GM21619 (cell line): ENCODE data around the gene NPY4R2.
"Not testable (repeated sequence)": the region's sequence is repeated elsewhere in the genome, so short reads cannot be mapped to it uniquely, and the experiment has no call there.

Experiments
- ATAC-seq: cut with Tn5 transposase; IDR thresholded peaks from one replicate; pipeline ENCODE4 v1.9.1; 2021; ENCODE audit not compliant: unreplicated experiment

NPY4R2 gene

GRCh38 chr10:47918475-47918874 lies at the start of gene NPY4R2:
Gene NPY4R2 (plus strand): TSS chr10:47918662. CDS start chr10:47921988, 3,326 bp downstream.
- ATAC-seq, result not testable (repeated sequence)

DNA sequence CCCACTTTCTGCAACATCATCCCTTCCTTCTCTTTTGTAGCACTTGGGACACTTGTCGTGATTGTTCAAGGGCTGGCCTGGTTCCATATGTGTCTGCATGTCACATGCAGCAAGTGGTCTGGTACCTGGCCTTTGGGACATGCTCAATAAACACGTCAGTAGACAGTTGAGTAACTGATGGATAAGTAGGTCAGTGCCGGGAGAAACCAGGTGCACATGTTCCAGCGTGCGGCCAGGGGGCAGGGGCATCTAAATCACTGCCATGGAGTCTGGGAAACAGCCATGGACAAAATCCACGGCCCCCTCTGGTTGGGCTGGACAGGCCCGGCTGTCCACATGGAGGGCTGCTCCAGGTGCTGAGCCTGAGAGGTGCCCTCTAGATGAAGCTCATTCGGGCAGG lies 47.6 kb upstream of the NPY4R2 start:
- not testable (repeated sequence) for ATAC-seq

GRCh38 chr10:47871485-47872180 lies 46.8 kb upstream of the NPY4R2 start:
- not testable (repeated sequence) for ATAC-seq

DNA sequence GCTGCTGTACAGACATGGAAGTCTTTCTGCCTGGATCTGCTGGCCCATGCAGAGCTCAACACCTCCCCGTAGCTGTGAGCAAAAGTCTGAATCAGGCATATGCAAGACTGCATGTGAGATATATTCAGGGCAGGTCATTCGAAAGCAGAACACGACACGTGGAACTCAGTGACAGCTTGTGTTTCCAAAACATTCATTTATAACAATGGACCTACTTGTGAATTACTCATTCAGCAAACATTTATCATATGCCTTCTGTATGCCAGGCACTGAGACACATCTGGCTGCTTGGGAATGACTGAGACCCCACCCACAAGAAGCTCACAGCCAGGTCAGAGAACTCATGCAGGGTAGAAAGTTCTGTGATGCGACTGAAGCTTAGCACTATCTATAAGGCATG lies 46.2 kb upstream of the NPY4R2 start:
- ATAC-seq, result not testable (repeated sequence)

DNA sequence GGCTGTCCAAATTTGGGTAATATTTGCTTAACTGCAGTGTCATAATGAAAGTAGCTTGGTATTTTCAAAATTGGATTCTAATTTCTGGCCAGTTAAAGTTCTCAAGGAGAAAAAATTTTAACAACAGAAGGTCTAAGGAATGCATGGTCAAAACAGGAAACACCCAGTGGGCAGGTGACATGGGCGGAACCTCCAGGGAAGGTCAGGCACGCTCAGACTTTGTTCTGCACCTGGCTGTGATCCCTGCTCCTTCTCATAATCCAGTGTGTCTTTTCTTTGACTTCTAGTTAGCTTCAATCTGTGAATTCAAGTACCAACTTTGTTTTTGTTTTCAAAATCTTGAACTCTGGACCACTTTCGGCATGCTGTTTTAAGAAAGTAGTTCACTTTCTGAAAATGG lies 34.2 kb upstream of the NPY4R2 start:
- ATAC-seq, result not testable (repeated sequence)

DNA sequence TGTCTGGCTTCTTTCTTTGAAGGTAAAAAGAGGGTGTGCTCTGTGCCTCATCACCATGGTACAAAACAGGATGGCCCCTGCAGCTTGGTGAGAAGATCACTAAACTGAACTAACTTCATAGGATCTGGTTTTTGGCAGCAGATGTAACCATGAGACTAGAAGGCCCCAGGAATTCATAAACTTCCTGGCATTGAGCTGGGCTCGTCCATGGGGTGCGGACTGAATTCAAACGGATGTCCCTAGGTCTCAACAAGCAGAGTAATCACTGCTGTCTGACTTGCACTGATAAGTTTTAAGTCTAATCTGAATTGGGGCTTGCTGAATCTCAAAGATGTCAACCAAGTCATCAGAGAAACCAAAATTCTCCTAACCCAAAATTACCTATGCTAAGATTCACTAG lies 33.5 kb upstream of the NPY4R2 start:
- ATAC-seq, result not testable (repeated sequence)

GRCh38 chr10:47886356-47886755 lies 32.1 kb upstream of the NPY4R2 start:
- not testable (repeated sequence) for ATAC-seq

DNA sequence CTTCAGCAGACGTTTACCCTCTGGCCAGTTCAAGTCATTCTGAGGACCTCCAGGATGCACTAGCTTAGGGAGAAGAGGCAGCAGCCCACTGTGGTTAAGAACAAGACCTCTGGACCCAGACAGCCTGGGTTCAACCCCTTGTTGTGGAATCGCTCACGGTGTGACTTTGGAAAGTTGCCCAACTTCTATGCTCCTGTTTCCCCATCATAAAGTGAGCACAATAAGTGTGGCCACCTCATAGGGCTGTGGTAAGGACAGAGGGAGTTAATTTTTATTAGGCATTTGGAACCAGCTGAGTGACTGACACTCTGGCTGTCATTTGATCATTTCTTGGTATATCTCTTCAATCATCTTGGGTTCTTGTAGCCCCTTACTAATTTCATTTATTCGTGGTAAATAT lies 31.6 kb upstream of the NPY4R2 start:
- ATAC-seq, result not testable (repeated sequence)

GRCh38 chr10:47890737-47891136 lies 27.7 kb upstream of the NPY4R2 start:
- ATAC-seq, result not testable (repeated sequence)

DNA sequence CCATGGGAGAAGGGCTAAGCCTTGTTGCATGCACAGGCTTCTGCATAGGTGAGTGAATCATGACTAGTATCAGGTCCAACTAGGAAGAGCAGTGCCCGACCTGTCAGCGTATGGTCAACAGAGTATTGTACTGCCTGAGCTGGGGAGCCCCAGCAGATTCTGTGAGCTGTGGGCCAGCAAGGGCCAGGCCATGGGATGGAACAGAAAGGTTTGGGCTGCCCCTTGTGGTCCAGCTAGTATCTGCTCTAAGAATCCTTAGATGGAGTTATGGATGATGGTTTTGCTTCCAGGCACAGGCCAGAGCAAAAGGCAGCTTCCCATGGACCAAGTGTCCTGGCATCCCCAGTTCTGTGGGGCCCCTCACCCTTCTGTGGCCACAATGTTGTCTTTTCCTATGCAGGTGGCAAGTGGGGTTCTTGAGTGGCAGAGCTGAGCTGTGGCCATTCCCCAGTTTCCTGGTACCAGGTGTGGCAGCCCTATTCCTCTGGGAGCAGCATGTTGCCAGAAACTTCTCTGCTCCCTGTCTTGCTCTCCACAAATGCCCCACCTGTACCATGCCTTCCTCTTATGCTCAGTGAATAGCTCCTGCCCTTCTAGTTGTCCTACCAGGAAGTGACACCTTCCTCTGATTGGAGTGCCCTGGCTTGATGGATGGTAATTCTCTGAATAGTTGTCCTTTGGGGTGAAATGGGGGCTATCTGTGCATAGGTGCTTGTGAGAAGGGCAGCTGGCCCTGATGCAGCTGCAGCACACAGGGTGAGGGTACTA lies 25.8 kb upstream of the NPY4R2 start:
- not testable (repeated sequence) for ATAC-seq

DNA sequence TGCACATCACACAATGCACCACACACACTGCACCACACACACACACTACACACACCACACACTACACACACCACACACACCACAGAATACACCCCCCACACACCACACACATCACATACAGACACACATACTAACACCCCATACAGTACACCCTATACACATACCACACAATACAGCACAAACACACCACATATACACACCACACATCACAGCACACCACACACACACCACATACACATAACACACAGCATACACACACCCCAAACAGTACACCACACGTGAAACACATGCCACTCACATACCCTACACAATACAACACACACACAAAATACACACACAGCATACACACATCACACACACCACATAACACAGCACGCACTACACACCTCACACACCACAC lies 23.9 kb upstream of the NPY4R2 start:
- not testable (repeated sequence) for ATAC-seq

GRCh38 chr10:47897813-47898212 lies 20.6 kb upstream of the NPY4R2 start:
- not testable (repeated sequence) for ATAC-seq

DNA sequence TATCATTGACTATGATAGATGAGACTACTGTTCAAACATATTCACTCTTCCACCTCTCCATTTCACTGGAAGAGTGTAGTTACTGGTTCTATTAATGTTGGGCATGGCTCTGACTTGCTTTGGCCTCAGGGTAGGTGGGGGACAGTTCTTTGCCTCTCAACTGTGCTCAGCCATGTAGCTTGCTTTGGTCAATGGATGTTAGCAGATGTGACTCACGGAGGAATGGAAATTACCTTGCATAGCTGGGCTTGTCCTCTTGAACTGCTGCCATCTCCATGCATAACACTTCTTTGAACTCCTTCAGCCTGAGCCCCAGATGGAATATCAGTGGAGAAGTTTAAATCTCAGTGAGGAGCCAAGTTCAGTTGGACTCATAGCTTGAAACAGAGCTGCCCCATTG lies 9.1 kb upstream of the NPY4R2 start:
- ATAC-seq, result not testable (repeated sequence)

DNA sequence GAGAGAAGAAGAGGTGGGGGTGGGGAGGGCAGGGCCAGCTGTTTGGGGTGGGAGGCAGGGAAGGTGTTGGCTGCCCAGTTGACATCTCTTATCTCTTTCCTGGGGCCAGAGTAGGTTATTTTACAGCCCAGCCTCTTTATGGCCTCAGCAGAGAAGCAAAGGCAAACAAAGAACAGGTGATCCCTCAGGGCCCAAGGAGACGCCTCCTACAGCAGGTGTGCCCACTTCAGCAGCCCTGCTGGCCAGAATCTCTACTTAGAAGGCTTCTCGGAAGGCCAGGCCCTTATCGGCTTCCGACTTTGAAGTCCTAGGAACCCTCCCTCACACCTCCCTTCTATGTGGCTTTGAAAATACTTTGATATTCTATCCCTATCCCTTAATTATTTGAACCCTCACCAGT lies 8.0 kb upstream of the NPY4R2 start:
- ATAC-seq, result not testable (repeated sequence)

GRCh38 chr10:47914052-47914451 lies 4.4 kb upstream of the NPY4R2 start:
- ATAC-seq, result not testable (repeated sequence)

- not testable (repeated sequence) for ATAC-seq
Measured at GRCh38 chr10:47915849-47916548, 2.5 kb upstream of the NPY4R2 start.

GRCh38 chr10:47920610-47921009 lies 2.1 kb downstream of the NPY4R2 start:
- not testable (repeated sequence) for ATAC-seq

DNA sequence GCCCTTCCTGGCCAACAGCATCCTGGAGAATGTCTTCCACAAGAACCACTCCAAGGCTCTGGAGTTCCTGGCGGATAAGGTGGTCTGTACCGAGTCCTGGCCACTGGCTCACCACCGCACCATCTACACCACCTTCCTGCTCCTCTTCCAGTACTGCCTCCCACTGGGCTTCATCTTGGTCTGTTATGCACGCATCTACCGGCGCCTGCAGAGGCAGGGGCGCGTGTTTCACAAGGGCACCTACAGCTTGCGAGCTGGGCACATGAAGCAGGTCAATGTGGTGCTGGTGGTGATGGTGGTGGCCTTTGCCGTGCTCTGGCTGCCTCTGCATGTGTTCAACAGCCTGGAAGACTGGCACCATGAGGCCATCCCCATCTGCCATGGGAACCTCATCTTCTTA lies 4.0 kb downstream of the NPY4R2 start:
- not testable (repeated sequence) for ATAC-seq

GRCh38 chr10:47924628-47925027 lies 6.2 kb downstream of the NPY4R2 start:
- not testable (repeated sequence) for ATAC-seq

- not testable (repeated sequence) for ATAC-seq
Measured at GRCh38 chr10:47927147-47927916, 8.9 kb downstream of the NPY4R2 start.

DNA sequence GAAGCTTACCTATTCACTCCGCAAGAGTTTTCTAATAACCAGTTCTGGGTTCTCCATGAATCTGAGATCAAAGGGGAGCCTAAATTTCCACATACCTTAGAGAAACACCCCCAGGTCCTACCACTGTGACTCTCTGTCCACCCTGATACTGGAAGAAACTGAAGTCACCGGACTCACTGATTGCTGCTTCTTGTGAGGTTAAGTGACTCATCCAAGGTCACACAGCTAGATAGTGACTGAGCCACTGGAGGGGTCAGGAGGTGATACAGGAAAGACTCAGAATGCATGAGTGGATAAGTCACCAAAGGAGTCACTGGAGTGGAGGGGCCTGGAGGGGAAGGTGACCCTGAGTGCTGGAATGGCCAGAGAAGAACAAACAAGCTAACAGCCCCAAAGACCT lies 9.8 kb downstream of the NPY4R2 start:
- ATAC-seq, result not testable (repeated sequence)
